BLaER1 (cell line): ENCODE measurements around the gene SPATA4.
A peak's percentile ranks its signal among the peaks of the same experiment; 100 is the strongest.

Experiments
- H3K27ac ChIP-seq: shearing (Covaris generic); formaldehyde crosslinking; 2 replicates; pipeline ENCODE4 v1.8.1; 2022
- H3K27me3 ChIP-seq: shearing (Covaris generic); formaldehyde crosslinking; 2 replicates; pipeline ENCODE4 v1.8.1; 2022
- H3K36me3 ChIP-seq: shearing (Covaris generic); formaldehyde crosslinking; 2 replicates; pipeline ENCODE4 v1.8.1; 2022
- H3K4me1 ChIP-seq: shearing (Covaris generic); formaldehyde crosslinking; 2 replicates; pipeline ENCODE4 v1.8.1; 2022
- H3K4me2 ChIP-seq: shearing (Covaris generic); formaldehyde crosslinking; 2 replicates; pipeline ENCODE4 v1.8.1; 2022
- H3K4me3 ChIP-seq: shearing (Covaris generic); formaldehyde crosslinking; 2 replicates; pipeline ENCODE4 v1.8.1; 2022
- H3K9ac ChIP-seq: shearing (Covaris generic); formaldehyde crosslinking; 2 replicates; pipeline ENCODE4 v1.8.1; 2022
- H3K9me3 ChIP-seq: shearing (Covaris generic); formaldehyde crosslinking; 2 replicates; pipeline ENCODE4 v1.8.1; 2022
- H4K20me1 ChIP-seq: shearing (Covaris generic); formaldehyde crosslinking; 2 replicates; pipeline ENCODE4 v1.8.1; 2022
- Cebpa-rat ChIP-seq: shearing (Covaris generic); IDR thresholded peaks from 2 replicates; pipeline ENCODE4 v1.8.1; 2022

SPATA4 gene

DNA sequence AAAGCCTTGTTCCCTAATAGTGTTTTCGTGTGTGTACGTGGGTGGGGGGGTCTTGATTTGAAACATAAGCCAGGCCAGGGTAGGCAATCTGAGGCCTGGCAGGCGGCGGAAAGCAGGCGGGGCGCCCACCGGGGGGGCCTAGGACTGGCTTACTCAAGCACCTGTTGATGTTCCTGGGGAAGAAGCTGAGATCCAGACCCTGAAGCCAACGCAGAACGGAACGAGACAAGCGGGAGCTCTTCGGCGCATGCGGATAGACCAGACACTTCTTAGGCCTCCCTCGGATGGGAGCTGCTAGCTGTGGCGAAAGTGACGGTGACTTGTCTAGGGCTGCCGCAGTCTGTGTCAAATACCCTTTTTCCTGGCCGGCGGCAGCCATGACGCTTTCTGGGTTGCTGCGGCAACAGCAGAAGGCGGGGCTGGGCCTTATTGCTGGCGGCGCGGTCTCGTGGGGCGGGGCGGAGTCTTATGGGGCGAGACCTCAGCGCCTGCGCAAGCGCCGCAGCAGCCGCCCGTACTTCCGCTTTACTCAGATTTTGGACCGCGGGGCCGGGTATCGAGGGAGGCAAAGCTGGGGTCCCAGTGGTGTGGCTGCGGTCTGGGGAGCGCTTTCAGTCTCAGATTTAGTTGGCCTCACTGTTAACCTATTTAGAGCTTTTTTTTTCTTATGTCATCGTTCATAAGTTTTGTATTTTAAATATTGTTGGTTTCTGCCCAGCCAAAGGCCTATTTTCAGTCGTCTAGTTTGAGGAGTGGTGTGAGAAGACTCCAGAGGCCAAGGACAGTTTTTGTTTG is at the start of gene SPATA4:
SPATA4 (minus strand) TSS at position 402 of the 795 bp plus-strand sequence; CDS start at position 379, 23 bp downstream.
- no peak within 1 kb of the TSS for H3K27ac ChIP-seq
- H3K27me3 ChIP-seq = no peaks in the 10 kb centered on the region
- H3K4me2 ChIP-seq = peak within 1 kb of the TSS; percentile 88
- no peaks in the 10 kb centered on the region for H3K9me3 ChIP-seq
- H3K9ac ChIP-seq = peak within 1 kb of the TSS; percentile 28; the same call in 1 of the 2 replicates
- TF ChIP-seq Cebpa-rat = no peak
- peak within 1 kb of the TSS; percentile 67 for H3K4me3 ChIP-seq
- H4K20me1 ChIP-seq = no peaks in the 10 kb centered on the region
- H3K4me1 ChIP-seq = peaks cover 14% of the 10 kb centered on the region; the same call in 1 of the 2 replicates
- H3K36me3 ChIP-seq = no peaks in the 10 kb centered on the region

DNA sequence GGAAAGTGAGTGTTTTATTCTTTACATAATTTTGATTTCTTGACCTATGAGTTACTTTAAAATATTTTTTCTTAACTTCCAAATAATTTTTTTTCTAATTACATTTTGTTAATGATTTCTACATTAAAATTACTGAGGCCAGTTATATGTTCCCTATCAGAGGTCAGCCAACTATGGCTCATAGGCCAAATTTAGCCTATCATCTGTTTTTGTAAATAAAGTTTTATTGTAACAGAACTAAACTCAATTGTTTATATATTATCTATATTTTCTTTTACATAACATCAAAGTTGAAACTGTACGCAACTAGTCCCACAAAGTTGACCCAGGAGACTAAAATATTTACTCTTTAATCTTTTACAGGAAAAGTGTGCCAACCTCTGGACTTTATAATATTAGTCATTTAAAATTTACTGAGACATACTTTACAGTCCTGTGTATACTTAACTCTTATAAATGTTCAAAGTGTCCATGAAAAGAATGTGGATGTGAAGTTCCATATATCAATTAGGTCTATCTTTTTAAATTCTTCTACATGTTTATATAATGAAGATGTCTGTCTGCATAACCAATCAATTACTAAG is 47.5 kb upstream of the SPATA4 start:
- Histone ChIP-seq H3K9ac (no peak overlapping the region), H3K27me3 (no peaks in the 10 kb centered on the region), H3K36me3 (no peaks in the 10 kb centered on the region), H3K4me3 (no peak overlapping the region), H4K20me1 (no peaks in the 10 kb centered on the region), H3K4me2 (no peak overlapping the region), H3K27ac (no peak overlapping the region), H3K9me3 (no peaks in the 10 kb centered on the region), H3K4me1 (no peaks in the 10 kb centered on the region)
- TF ChIP-seq Cebpa-rat = no peak

DNA sequence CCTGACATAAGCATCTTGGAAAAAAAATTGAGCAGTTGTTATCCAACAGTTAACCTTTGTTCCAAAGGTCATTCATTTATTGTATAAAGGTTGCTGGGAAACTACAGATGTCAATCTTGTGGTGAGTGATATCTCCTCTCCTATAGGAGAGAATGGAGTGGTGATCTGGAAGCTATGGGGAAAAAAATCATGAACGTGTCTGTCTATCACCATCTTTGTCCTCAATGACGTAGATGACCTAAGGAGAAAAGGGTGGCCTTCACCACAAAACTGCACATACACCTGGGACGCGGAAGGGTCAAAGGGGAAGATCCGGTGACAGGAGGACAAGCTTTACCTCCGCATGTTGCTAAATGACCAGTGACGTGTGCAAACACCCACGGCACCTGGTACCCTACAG is 46.3 kb upstream of the SPATA4 start:
- Histone ChIP-seq H4K20me1 (no peaks in the 10 kb centered on the region), H3K4me3 (no peak overlapping the region), H3K4me2 (no peak overlapping the region), H3K4me1 (peaks cover 6% of the 10 kb centered on the region; the same call in 1 of the 2 replicates), H3K36me3 (no peaks in the 10 kb centered on the region), H3K27me3 (no peaks in the 10 kb centered on the region), H3K9me3 (no peaks in the 10 kb centered on the region), H3K27ac (no peak overlapping the region), H3K9ac (no peak overlapping the region)
- no peak for TF ChIP-seq Cebpa-rat

DNA sequence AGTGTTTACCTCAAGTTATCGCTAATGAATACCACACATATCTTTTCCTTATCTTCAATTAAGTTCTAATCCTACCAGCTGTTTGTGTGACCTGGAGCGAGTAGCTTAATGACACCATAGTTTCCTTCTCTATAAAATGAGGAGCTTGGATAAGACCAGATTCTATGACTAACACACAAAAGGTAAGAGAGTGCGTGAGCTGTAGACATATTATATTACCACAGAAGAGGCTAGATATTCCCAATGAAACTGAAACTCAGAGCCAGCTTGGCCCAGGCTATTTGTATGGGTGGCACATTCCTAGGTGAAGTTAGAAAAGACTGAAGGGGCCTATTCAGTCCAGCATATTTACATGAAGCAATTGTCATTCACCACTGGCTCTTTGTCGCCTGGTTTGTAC is 43.4 kb upstream of the SPATA4 start:
- no peak for TF ChIP-seq Cebpa-rat
- H3K9me3 ChIP-seq = no peaks in the 10 kb centered on the region
- no peak overlapping the region for H3K9ac ChIP-seq
- H3K36me3 ChIP-seq = no peaks in the 10 kb centered on the region
- H3K4me1 ChIP-seq = peaks cover 6% of the 10 kb centered on the region; the same call in 1 of the 2 replicates
- no peaks in the 10 kb centered on the region for H4K20me1 ChIP-seq
- H3K27ac ChIP-seq = no peak overlapping the region
- H3K4me3 ChIP-seq = no peak overlapping the region
- no peaks in the 10 kb centered on the region for H3K27me3 ChIP-seq
- H3K4me2 ChIP-seq = no peak overlapping the region

DNA sequence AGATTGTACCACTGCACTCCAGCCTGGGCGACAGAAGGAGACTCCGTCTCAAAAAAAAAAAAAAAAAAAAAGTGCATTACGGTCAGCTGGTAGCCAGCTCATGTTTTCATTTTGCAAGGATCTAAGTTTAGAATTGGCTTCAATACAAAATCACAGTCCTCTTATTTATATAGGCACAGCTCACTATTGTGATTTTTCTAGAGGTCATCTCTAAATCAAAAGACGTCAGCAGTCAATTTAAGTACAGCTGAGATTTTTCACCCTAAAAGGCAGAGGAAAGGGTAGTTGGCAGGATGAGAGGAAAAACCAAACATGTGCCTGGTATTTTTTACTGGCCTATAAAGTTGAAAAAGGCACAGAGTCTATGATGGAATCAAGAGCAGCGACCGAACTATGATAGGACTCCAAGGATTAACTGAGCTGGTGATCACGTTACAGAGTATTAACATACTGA is 42.8 kb upstream of the SPATA4 start:
- no peak overlapping the region for H3K9ac ChIP-seq
- no peak for TF ChIP-seq Cebpa-rat
- H3K36me3 ChIP-seq = no peaks in the 10 kb centered on the region
- no peak overlapping the region for H3K4me3 ChIP-seq
- H3K4me2 ChIP-seq = no peak overlapping the region
- no peaks in the 10 kb centered on the region for H3K27me3 ChIP-seq
- H4K20me1 ChIP-seq = no peaks in the 10 kb centered on the region
- H3K4me1 ChIP-seq = peaks cover 6% of the 10 kb centered on the region; the same call in 1 of the 2 replicates
- H3K27ac ChIP-seq = no peak overlapping the region
- H3K9me3 ChIP-seq = no peaks in the 10 kb centered on the region

DNA sequence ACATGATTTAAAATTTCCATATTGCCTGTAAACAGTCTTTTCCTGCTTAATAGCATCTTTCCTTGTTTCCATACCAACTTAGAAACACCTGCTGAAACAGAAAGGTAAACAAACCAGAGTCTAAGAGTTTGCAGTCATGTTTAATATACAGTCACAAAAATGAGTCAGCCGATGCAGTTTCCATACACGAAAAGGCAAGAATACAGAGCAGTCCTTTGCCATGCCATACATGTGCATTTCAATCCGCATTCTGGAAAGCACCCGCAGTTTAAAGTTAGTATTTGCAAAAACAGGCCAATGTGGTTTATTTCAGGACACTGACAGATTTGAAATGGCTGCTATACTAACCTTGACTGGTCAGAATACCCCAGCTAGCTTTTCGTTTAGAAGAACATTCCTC is 41.6 kb upstream of the SPATA4 start:
- no peak overlapping the region for H3K4me2 ChIP-seq
- no peaks in the 10 kb centered on the region for H3K27me3 ChIP-seq
- H3K4me1 ChIP-seq = peaks cover 6% of the 10 kb centered on the region; the same call in 1 of the 2 replicates
- H4K20me1 ChIP-seq = no peaks in the 10 kb centered on the region
- no peaks in the 10 kb centered on the region for H3K9me3 ChIP-seq
- no peaks in the 10 kb centered on the region for H3K36me3 ChIP-seq
- no peak for TF ChIP-seq Cebpa-rat
- no peak overlapping the region for H3K27ac ChIP-seq
- no peak overlapping the region for H3K9ac ChIP-seq
- H3K4me3 ChIP-seq = no peak overlapping the region

DNA sequence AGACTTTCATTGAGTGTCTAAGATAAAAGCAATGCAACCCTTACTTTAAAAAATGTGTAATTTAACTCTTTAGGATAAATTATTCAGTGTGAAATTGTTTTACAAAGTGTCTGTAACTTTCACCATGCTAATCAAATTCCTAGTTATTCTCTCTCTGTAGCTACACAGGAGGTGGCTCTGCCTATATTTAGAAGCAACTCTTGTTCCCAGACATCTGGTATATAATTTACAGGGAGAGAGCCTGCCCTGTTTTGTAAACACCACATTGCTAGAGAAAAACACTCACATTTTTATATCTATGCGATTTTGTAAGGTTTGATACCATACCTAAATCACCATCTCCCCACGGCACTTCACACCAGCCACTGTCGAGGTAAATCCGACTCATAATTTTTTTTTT is 35.5 kb upstream of the SPATA4 start:
- Histone ChIP-seq H4K20me1 (no peaks in the 10 kb centered on the region), H3K36me3 (no peaks in the 10 kb centered on the region), H3K27ac (no peak overlapping the region), H3K9me3 (no peaks in the 10 kb centered on the region), H3K4me2 (no peak overlapping the region), H3K4me3 (no peak overlapping the region), H3K4me1 (no peaks in the 10 kb centered on the region), H3K27me3 (no peaks in the 10 kb centered on the region), H3K9ac (no peak overlapping the region)
- TF ChIP-seq Cebpa-rat = no peak

DNA sequence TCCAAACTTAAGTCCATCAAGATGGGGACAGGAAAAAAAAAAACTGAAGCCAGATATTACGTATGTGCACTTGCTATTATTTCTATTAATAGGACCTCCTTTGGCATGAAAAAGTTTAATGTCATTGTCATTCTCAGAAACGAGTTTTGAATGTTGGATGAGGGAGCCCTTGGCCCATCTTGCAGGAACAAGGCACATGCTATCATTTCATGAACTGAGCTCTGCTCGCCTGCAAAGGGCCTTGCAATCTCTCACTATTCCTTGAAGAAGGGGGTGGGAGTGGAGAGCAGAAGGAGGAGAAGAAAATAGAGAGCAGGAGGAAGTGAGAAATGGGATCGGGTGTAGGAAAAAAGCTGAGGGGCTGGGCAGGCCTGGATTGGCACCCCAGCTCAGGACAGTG is 34.3 kb upstream of the SPATA4 start:
- Histone ChIP-seq H3K9me3 (no peaks in the 10 kb centered on the region), H3K4me1 (no peaks in the 10 kb centered on the region), H3K9ac (no peak overlapping the region), H3K36me3 (no peaks in the 10 kb centered on the region), H3K27me3 (no peaks in the 10 kb centered on the region), H3K27ac (no peak overlapping the region), H4K20me1 (no peaks in the 10 kb centered on the region), H3K4me2 (no peak overlapping the region), H3K4me3 (no peak overlapping the region)
- no peak for TF ChIP-seq Cebpa-rat

DNA sequence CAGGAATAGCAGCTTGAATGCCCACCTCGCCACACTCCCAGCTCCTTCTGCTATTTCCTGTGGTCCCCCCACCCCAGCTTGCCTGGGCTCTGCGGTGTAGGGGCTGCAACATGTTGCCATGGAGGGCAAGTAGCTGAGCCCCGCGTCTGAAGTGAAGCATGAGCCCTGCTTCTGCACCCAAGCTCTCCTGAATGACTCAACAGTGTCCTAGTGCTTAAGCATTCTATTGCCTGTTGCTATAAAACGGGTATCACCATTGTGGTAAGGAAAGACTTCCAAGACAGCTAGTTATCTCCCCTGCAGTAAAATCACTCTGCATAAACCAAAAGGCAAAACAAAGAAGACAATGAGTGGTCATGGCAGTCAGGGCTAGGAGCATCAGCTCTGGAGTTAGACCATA is 31.4 kb upstream of the SPATA4 start:
- no peak overlapping the region for H3K4me2 ChIP-seq
- no peaks in the 10 kb centered on the region for H3K36me3 ChIP-seq
- no peaks in the 10 kb centered on the region for H3K9me3 ChIP-seq

DNA sequence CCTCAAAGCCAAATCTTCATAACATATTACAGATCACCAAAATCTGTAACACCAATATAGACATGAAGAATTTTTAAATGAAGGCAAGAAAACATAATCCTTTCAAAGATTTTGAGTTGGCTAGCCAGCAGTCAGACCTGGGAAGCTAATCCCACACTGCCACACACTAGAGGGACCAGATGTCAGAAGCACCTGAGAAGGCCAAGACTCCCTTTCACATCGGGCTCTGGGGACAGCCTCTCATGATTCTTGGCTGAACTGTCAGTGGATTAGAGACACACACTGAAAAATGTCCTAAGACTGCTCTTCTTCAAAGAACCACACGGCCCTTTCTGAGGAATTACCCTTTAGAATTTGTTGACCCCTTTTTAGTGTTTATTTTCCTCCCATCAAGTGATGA is 28.2 kb upstream of the SPATA4 start:
- Histone ChIP-seq H3K9ac (no peak overlapping the region), H3K27ac (no peak overlapping the region), H3K4me1 (no peaks in the 10 kb centered on the region), H4K20me1 (no peaks in the 10 kb centered on the region), H3K4me3 (no peak overlapping the region), H3K4me2 (no peak overlapping the region), H3K9me3 (no peaks in the 10 kb centered on the region), H3K36me3 (no peaks in the 10 kb centered on the region), H3K27me3 (no peaks in the 10 kb centered on the region)
- no peak for TF ChIP-seq Cebpa-rat

More for the DNA sequence above, 31.4 kb upstream of the SPATA4 start:
- no peaks in the 10 kb centered on the region for H4K20me1 ChIP-seq
- H3K4me3 ChIP-seq = no peak overlapping the region
- H3K9ac ChIP-seq = no peak overlapping the region
- no peak overlapping the region for H3K27ac ChIP-seq
- H3K27me3 ChIP-seq = no peaks in the 10 kb centered on the region
- no peak for TF ChIP-seq Cebpa-rat
- H3K4me1 ChIP-seq = no peaks in the 10 kb centered on the region
